Lung (tissue), 12 donors: ENCODE data around the gene ELOVL6. TPM values are rescaled to one million over a fixed set of nuclear protein-coding genes. Genes with fewer than 3 reads are reported as not detected.

Experiments
- ATAC-seq: fragments of 200-7000 bp; cut with Tn5 transposase; one replicate; pipeline ENCODE4 v1.9.1; 2020; ENCODE audit warnings: moderate number of reproducible peaks; ENCODE audit not compliant: insufficient read depth, low FRiP score
- DNase-seq, 3 donors: peaks; one replicate each; pipeline ENCODE4 v3.0.0-alpha.2; 2013 to 2017
- H3K27ac ChIP-seq, 2 donors: one replicate each; pipeline ENCODE4 v1.5.1; 2013; ENCODE audit warnings: mild to moderate bottlenecking in 2 of 2, moderate library complexity in 2 of 2, control low read depth in 1 of 2, inconsistent platforms in 1 of 2, low read depth in 1 of 2, low read length in 1 of 2
- H3K27me3 ChIP-seq, 3 donors: one replicate each; pipeline ENCODE4 v1.5.1; 2013; ENCODE audit warnings: low read length in 2 of 3; ENCODE audit not compliant: control insufficient read depth in 3 of 3, insufficient read depth in 3 of 3
- H3K36me3 ChIP-seq, 4 donors: one replicate each; pipeline ENCODE4 v1.5.1; 2013; ENCODE audit warnings: low read length in 4 of 4, mild to moderate bottlenecking in 1 of 4, moderate library complexity in 1 of 4; ENCODE audit not compliant: control insufficient read depth in 4 of 4, insufficient read depth in 4 of 4
- H3K4me1 ChIP-seq, 5 donors: one replicate each; pipeline ENCODE4 v1.5.1; 2013; ENCODE audit warnings: low read length in 5 of 5, mild to moderate bottlenecking in 2 of 5, moderate library complexity in 1 of 5; ENCODE audit not compliant: control insufficient read depth in 5 of 5, insufficient read depth in 5 of 5
- H3K4me3 ChIP-seq: one replicate; pipeline ENCODE4 v1.5.1; 2013; ENCODE audit warnings: mild to moderate bottlenecking, control low read depth, moderate library complexity
- H3K9ac ChIP-seq, 2 donors: one replicate each; pipeline ENCODE4 v1.5.1; 2013; ENCODE audit warnings: low read length in 2 of 2, control low read depth in 1 of 2; ENCODE audit not compliant: insufficient read depth in 1 of 2
- H3K9me3 ChIP-seq, 4 donors: one replicate each; pipeline ENCODE4 v1.5.1; 2013; ENCODE audit warnings: low read length in 3 of 4, mild to moderate bottlenecking in 1 of 4, moderate library complexity in 1 of 4; ENCODE audit not compliant: control insufficient read depth in 4 of 4, insufficient read depth in 3 of 4
- CTCF ChIP-seq: IDR thresholded peaks from 2 replicates; pipeline ENCODE4 v1.5.1; 2012; ENCODE audit warnings: mild to moderate bottlenecking; ENCODE audit errors: control extremely low read depth, extremely low read depth
- WGBS, 2 donors: extraction: QIAGEN DNeasy Blood & Tissue Kit; methylation state at CpG; one replicate each; pipeline ENCODE4 v1.1.7; 2013; 5-methylcytosine and 5-hydroxymethylcytosine counted together
- polyA plus RNA-seq, 2 donors: library from polyadenylated mRNA; stranded (reverse); fragments of 200-250 nt; gene quantifications; one replicate each; pipeline ENCODE4 v1.2.1, GENCODE V29; 2013
- total RNA-seq, 2 donors: library from RNA; depleted of rRNA in 1 of 2; stranded (reverse); fragments of >200 nt in 1 of 2; gene quantifications; one replicate each; pipeline ENCODE4 v1.2.1, GENCODE V29; 2014 to 2021
- donor health status: control.
- donor health status: control.
- donor health status: Bipolar disorder and iron deficiency.
- donor health status: healthy.
- donor health status: DM: yes; HTN: yes; CAD: no.

The ELOVL6 gene
- total and polyA plus RNA-seq, 4 donors: 5.5 to 21.1 (median 12.7) TPM

- ATAC-seq: peak; percentile 71
- H3K4me1 ChIP-seq: no peaks in the 10 kb centered on the region
- no peak overlapping the region for H3K9ac ChIP-seq
- H3K36me3 ChIP-seq: no peaks in the 10 kb centered on the region
- WGBS, 2 donors: 49 to 50% methylated on average over 3 of the region's 3 CpGs
- peaks cover 0 to 6% (median 4%) of the 10 kb centered on the region in 3 donors for H3K27me3 ChIP-seq
- H3K9me3 ChIP-seq: no peaks in the 10 kb centered on the region
- peak; percentile 72 for TF ChIP-seq CTCF
- DNase-seq: peak in 2 of 3 donors; percentile 73 to 79
- H3K4me3 ChIP-seq: no peak overlapping the region
- H3K27ac ChIP-seq: no peak overlapping the region
Observed at GRCh38 chr4:109998867-109999584, 199.4 kb downstream of the ELOVL6 start.

GRCh38 chr4:109996526-109996925, 201.9 kb downstream of the ELOVL6 start:
- TF ChIP-seq CTCF: no peak
- H3K27ac ChIP-seq: no peak overlapping the region
- no peaks in the 10 kb centered on the region for H3K9me3 ChIP-seq
- DNase-seq (no peak), ATAC-seq (no peak)
- H3K36me3 ChIP-seq: no peaks in the 10 kb centered on the region
- no peak overlapping the region for H3K9ac ChIP-seq
- H3K4me3 ChIP-seq: no peak overlapping the region
- WGBS, 2 donors: 25 to 44% methylated on average over 3 of the region's 3 CpGs
- H3K27me3 ChIP-seq: peaks cover 0 to 6% (median 4%) of the 10 kb centered on the region in 3 donors
- H3K4me1 ChIP-seq: no peaks in the 10 kb centered on the region
